ENCODE measurements around the gene SLC25A5.
"Not testable (repeated sequence)": the region's sequence is repeated elsewhere in the genome, so short reads cannot be mapped to it uniquely, and the experiment has no call there.

Gene SLC25A5

DNA sequence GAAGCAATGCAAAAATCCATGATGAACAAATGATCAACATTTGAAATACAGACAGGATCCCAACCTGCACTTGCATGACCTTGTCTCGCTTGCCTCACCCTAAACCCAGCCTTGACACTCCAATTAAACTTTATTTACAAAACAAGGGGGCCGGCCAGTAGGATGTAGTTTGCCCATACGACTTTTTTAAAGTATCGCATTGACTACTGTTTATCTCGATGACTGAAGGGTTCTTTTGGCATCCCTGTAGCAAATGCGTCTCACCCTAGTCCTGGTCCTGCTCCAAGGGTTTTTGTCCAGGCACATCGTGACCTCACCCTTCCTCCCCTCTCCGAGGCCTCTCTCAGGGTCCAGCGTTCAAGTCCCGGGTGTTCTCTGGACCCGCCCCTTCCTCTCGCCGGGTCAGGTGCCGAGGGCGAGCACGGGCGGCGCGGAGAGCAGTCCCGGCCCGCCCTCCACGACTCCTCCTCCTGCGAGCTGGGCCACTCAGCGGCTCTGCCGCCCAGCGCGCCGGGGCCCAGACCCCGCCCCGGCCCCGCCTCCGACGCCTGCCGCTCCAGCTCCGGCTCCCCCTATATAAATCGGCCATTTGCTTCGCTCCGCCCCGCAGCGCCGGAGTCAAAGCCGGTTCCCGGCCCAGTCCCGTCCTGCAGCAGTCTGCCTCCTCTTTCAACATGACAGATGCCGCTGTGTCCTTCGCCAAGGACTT lies at the start of gene SLC25A5:
TSS of gene SLC25A5 (plus strand) at position 603 of the 709 bp plus-strand sequence. CDS start at position 675, 72 bp downstream.
- peak; percentile 40 for DNase-seq

DNA sequence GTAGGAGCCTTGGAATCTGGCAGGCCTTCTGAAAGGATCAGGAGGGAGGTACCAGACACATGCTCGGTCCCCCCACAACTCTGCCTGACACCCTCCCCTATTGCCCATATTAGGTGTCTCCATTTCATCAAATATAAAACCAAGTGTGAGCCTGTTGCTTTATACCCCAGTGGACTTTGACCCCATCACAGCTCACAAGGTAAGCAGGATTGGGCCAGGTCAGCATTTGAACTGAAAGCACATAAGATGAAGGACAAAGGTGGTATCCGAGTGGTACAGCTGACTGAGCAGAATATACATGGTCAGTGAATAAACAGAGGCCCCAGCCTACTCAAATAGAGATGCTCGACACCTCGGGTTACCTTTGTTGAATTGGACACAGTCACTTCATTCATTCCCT lies 49.1 kb upstream of the SLC25A5 start:
- DNase-seq = no peak

DNA sequence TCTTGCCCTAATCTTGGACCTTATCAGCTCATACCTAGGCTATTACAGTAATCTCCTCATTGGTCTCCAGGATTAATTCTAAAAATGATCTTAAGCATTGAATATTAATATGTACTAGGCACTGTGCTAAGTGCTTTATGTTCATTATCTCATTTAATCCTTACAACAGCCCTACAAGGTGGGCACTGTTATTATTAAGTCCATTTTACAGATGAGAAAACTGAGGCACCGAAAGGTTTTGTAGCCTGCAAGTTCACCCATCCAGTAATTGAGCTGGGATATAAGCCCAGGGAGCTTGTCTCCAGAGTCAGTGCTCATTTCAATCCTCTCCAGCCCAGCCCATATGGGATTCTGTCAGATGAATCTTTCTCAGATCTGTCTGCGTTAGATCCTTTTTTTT lies 48.3 kb upstream of the SLC25A5 start:
- DNase-seq = no peak

DNA sequence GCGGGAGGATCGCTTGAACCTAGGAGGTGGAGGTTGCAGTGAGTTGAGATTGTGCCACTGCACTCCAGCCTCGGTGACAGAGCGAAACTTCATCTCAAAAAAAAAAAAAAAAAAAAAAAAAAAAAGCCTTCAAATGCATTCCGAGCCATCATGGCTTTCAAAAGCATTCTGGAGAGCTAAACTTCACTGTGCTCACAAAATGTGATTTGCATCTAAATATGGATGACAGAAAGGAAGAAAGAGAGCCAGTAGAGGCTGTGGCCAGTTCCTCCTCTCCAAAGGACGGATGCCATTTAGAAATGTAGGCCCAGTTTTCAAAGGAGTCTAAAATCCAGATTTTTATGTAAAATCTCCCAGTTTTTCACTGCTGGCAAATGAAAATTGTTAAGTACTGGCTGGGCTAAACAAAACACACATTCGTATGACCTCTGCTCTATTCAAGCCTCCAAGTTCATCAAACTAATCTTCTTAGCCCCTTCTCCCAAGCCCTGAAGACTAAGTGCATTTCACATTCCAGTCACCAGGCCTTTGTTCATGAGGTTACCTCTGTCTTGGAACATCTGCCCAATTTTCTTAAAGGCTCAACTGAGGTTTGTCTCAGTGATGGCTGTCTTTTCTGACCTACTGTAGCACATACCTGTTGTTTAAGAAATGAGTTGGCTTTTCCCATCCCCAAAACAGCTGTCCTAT lies 47.1 kb upstream of the SLC25A5 start:
- no peak for DNase-seq

DNA sequence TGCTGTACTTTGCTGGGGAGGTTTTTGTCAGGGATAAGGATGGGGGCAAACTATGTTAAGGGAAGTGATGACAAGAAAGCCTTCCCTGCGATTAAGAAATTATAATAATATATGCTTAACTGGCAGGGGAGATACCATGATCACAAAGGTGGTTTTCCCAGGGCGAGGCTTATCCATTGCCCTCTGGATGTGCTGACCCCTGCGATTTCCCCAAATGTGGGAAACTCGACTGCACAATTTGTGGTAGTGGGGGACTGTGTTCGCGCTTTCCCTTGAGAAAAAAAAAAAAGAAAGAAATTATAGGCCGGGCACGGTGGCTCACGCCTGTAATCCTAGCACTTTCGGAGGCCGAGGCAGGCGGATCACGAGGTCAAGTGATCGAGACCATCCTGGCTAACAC lies 44.6 kb upstream of the SLC25A5 start:
- no peak for DNase-seq

DNA sequence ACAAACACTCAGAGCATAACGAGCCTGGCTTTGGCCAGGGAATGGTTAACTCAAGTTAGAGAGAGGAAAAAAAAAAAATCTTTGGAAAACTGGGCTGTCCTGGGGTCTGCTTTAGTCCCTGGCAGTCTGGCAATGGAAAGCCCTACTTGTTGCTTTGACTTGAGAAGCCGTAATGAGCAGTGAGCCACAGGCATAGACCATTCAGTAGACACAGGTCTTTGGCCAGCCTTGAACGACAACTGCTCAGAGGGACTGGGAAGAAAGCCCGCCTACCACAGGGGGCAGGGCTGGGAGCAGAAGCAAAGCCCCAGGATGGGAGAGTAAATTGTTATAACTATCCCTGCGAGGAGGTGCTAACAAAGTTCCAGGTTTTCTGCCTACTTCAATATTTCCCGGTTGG lies 43.2 kb upstream of the SLC25A5 start:
- DNase-seq = no peak

DNA sequence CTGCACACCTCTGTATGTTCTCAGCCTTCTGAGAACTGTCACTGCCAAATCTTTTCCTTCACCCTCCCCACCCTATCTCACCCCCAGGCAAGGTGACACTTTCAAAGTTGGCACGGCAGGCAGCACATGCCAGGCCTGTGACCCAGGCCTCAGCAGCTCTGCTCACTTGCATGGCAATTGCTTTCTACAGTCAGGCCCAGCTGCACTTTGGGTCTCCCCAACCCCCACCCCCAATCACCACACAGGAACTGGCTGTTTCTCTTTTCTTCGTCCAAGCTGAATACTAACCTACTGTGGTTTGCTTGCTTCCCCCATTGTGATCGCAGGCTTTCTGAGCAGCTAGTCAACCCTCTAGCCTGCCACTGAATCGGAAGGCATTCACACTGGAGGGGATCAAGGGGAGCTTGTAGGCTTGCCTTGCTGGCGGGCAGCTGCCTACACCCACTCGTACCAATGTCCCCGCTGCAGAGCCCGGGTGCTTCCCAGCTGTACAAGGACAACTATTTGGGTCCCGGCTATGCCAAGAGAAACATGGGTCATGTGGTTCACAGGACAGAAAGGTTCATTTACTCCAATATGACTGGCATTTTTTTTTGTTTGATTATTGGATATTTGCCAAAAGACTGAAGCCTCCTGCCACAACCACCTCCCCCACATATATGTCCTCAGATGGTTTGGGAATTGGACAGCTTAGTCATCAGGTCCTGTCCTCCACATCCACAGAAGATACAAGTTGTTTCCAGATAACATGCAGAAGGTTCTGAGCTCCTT lies 41.0 kb upstream of the SLC25A5 start:
- peak; percentile 4 for DNase-seq

DNA sequence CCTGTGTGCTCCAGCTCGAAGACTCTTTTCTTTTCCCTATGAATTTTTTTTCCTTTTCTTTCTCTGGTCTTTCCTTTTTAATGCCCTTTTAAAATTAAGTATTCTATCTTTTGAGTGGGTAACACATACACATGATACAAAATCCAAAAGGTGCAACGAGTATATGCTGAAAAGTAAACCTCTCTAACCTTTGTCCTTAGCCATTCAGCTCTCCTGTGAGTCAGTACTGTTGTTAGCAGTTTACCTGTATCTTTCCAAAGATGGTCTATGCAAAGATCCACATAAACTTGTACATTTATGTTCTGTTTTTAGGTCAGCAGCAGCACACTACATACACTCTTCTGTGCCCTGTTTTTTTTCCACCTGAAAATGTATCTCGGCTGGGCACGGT lies 40.5 kb upstream of the SLC25A5 start:
- no peak for DNase-seq

DNA sequence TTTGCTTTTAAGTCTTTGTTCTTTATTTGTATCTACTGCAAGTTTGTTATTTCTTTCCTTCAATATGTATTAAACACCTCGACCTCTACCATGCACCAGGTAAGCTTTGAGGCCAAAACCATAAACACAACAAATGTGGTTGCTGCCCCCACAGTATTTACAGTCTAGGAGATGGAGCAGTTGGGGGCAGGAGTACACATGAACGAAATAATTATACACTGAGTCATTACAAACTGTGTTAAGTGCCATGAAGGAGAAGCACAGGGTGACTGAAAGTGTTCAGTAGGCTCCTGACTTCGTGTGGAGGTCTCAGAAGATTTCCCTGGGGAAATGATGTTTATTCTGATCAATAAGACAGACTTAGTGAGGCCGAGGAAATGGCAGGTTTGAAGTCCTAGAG lies 38.8 kb upstream of the SLC25A5 start:
- no peak for DNase-seq

DNA sequence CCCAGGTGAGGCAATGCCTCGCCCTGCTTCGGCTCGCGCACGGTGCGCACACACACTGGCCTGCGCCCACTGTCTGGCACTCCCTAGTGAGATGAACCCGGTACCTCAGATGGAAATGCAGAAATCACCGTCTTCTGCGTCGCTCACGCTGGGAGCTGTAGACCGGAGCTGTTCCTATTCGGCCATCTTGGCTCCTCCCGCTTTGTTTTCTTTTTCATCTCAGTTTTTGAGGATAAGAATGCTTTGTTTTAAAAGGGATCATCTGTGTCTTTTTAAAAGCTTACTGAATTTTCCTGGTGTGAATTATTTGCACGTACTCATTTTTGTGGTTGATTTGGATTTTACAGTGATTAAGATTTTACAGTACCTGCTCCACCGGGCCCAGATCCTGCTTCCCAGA lies 26.9 kb upstream of the SLC25A5 start:
- DNase-seq = not testable (repeated sequence)

DNA sequence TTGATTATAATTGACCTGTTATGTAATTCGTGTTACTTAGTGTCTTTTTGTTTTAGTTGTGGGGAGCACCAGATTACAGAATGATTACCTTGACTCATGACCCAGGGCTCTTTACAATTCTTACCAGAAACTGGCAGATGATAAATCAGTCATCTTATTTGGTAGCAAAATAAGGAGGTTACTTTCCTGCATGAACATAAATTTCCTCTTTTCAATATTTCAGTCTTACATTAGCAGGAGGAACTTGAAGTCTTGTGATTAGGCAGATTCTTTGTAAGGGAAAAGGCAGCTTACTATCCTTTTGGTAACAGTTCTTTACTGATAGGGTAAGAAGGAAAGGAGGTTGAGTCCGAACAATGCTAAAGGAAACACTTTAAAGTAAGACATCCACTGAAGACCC lies 26.0 kb upstream of the SLC25A5 start:
- no peak for DNase-seq

DNA sequence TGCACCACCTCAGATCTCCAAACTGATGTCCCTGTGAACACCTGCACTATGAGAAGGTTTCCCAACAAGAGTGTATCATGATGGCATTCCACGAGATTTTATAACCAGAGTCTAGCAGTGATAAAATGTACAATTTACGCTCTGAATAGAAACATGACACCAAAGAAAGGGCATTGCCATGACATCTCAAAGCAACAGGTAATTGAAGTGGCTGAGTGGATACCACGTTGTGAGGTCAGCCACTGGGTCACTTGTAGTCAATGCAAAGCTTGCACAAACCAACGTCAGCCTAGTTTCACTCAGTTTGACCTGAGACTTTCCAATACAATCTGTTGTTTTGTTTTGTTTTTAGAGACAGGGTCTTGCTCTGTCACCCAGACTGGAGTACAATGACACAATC lies 15.0 kb upstream of the SLC25A5 start:
- DNase-seq = no peak

DNA sequence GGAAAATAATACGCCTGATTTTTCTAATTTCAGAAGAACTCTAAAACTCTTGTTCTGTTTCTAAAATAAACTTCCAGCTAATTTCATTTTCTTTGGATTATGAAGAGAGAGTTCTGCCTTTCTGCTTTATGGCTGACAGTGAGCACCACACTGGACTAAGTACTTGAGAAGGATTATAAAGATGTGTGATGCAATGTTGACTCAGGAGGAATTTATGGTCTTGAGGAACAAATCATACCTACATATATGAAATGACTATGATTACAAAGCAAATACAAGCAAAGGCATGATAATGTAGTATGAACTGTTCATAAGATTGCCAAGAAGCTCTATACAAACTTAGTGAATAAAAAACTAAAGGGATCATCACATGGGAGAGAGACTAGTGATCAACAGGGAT lies 13.0 kb upstream of the SLC25A5 start:
- DNase-seq = no peak

DNA sequence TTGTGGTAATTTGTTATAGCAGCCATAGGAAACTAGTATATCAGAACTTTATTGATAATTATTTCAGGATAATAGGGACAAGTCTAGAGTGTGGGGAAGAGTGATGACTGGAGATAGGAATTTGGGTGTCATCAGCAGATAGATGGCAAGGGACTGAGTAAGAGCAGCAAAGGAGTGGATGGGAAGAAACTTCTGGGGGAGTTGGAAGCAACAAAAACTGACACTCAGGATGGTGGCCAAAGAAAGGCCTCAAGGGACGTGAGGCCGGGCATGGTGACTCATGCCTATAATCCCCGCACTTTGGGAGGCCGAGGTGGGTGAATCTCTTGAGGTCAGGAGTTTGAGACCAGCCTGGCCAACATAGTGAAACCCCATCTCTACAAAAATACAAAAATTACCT lies 9.1 kb upstream of the SLC25A5 start:
- DNase-seq = no peak

DNA sequence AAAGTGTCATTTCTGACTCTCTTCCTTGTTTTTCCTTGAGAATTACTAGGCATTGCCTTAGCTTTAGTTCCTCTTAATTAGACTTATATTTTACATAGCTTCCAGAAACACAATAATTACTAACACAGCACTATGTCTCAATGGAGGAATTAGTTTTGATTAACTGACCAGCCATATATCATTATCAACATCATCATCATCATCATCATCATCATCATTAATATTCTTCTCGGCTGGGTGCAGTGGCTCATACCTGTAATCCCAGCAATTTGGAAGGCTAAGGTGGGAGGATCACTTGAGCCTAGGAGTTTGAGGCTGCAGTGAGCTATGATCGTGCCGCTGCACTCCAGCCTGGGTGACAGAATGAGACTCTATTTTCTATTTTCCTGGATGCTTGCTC lies 2.7 kb upstream of the SLC25A5 start:
- no peak for DNase-seq

DNA sequence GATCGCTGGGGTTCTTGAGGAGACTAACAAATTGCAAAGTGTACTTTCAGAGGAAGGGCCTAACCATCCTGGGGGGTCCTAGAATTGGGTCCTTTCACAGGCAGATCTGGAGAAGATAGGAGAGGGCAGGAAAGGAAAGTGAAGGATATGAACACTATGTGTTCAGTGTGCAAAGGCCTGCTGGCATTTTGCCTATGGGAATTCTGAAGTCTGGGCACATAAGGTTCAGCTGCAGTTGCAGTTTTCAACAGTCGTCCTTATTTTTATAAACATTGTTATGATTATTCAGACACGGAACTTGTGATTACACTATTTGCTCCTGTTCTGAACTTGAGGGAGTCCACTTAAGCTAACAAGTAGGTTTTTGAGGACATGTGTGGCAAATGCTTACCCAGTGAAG lies 1.3 kb upstream of the SLC25A5 start:
- DNase-seq = no peak

DNA sequence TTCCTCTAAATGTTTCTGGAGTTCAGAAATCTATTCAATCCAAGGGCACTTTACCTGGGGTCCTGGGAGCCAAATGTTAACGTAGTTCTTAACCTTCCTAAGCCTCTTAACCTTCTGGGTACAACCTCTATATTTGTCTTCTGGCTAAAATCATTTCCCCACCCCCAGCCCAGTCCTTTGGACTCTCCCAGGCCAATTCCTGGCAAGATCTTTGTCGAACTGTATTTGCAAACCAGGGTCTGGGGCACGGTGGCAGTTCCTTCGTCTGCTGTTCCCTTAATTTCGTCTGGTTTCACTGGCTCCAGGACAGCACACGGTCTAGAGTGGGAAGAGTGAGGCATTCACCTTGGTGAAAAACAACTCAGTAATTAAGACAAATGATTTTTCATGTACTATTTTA lies 811 bp upstream of the SLC25A5 start:
- no peak for DNase-seq

DNA sequence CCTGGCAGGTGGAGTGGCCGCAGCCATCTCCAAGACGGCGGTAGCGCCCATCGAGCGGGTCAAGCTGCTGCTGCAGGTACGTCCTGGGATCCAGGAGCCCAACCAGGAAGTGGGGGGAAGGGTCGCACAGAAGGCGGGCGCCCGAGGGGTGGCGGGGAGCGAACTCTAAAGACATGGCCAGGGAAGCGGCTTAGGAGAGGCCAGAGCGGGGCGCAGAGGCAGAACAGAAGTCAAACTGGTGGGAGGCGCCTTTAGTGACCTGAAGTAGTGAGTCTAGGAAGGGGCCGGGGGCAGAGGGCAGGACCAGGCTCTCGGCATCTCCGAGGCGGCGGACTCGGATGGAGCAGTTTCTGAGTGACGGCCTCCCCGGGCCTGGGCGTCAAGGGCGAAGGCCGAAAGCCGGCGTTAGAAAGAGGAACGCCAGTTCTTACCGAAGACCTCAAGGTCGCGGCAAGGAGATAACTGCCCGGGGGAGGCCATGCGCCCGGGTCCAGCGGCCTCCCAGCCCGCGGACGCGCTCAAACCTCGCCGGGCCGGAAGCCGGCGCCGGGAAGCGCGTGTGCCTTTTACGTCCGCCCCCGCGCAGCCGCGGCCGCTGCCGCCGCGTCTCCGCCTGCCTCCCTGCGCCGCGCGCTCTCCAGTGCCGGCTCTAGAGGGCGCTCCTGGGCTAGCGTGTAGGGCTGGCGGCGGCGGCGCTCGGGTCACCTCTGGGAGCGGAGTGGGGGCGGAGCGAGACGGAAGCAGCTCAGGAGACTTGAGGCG lies 488 bp downstream of the SLC25A5 start:
- DNase-seq = no peak

DNA sequence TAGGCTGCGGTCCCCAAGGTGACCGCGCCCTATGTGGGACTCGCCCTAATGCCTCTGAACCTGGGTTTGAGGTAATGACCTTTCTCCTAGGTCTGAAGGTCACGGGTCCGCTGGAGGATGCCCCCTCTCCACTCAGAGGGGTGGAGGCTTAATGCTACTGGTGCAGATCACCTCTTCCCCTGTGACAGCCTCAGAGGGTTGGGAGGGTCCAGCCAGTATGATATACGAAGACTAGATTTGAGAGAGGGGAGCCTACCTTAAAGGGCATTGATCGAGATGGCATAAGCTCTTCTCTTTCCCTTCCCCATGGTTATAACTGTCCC lies 1.0 kb downstream of the SLC25A5 start:
- no peak for DNase-seq

DNA sequence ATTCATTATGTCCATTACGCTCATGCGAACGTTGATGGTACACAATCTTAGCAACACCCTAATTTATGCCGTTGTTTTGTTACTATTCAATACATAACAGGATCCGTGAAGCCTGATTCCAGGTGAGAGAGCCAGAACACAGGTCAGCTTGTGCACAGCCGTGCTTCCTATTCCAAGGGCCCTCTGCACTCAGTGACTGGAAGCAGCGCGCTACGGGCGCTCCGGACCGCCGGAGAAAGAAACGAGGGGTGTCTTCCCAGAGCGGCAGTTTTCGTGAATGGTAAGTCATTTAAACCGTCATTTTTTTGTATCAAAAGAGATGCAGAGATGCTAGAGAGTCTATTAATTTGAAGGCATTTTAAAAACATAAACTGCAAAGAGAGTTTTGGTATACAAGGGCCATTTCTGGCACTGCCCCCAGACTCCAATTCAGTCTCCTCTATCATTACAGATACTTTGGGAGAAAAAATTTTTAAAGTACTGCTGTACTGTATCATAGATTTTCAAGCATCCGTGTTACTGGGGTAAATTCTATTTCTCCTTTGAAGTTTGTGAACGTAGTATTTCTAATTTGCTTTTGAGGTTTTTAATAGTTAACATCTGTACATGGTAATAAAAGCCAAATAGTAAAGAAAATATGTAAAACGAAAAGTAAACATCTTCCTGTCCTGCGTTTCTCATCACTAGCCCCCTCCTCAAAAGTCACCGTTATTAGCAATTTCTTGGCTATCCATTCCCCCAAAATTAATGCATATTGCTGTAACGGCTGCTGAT lies 6.6 kb downstream of the SLC25A5 start:
- DNase-seq = no peak

DNA sequence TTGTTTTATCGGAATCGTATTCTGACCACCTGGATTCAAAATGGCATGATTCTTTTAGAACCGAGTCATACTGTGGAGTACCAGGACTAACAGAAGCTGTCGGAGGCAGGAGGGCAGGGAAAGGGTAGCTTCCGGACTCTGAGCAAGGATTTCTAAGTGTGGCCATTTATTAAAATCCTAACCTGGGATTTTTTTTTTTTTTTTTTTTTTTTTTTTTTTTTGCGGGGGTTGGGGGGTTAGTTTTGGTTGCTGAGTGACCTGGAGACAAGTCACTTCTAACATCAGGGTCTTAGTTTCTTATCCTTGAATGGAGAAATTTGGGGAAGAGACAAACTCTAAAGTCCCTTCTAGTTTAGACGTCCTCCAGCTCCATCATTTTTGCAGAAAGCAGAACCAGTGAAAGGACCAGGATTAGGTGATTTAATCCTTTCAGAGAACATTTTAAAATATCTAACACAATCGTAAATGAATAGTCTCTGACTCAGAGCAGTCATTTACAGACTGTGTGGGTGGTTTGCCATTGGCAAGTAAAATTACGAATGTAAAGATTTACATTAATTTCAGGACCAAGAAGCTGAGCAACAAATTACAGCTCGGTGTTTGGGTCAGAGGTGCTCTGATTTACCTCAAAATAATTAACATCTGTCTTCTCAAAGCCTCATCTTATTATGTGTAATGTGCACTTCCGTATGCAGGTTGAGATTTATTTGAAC lies 7.3 kb downstream of the SLC25A5 start:
- no peak for DNase-seq

DNA sequence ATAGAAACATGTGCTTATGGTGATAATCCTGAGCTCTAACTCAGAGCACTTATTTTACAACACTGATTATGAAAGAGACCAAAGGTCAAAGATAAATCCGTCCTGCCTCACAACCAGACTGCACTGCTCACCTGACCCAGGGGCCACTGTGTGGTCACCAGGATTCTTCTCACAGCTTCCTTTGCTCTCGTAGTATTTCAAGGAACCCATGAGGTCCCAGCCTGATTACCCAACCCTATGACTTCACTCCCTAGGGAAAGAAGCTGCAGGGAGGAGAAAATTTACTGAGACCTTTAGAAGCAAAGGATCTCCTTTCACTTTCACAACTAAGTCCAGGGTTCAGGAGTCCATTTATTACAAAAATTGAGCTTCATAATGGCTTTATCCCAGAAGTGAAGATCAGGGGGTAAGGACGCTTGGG lies 9.6 kb downstream of the SLC25A5 start:
- no peak for DNase-seq

Data from SHP77 treated with DMSO at 0.1 percent for 48 hours (cell line).